ENCODE data around the gene LARP7. TPM values are rescaled to one million over a fixed set of nuclear protein-coding genes. Genes with fewer than 3 reads are reported as not detected.
"Not testable (repeated sequence)": the region's sequence is repeated elsewhere in the genome, so short reads cannot be mapped to it uniquely, and the experiment has no call there.

The LARP7 gene
- total RNA-seq, 1 donor from 2014 or later: 35.2 TPM

- Histone ChIP-seq H3K9me3 (no peaks in the 10 kb centered on the region), H3K27ac (no peak overlapping the region), H3K27me3 (no peaks in the 10 kb centered on the region), H3K36me3 (no peaks in the 10 kb centered on the region), H3K4me3 (no peak overlapping the region), H3K4me1 (no peaks in the 10 kb centered on the region)
- no peak for TF ChIP-seq CTCF (IDR thresholded peaks at IDR 0.05)
- ATAC-seq: no peak
- no peak for DNase-seq
- intact Hi-C loops (cut with DNase I): no loop called here
Observed at GRCh38 chr4:112594993-112595392, 42.0 kb upstream of the LARP7 start.

GRCh38 chr4:112604589-112604988 is 32.4 kb upstream of the LARP7 start:
- ATAC-seq (peak; percentile 74), DNase-seq (no peak)
- TF ChIP-seq CTCF (IDR thresholded peaks at IDR 0.05): peak; percentile 62

GRCh38 chr4:112612814-112613213 is 24.1 kb upstream of the LARP7 start:
- H3K4me3 ChIP-seq; DNase-seq; H3K36me3 ChIP-seq; H3K9me3 ChIP-seq; intact Hi-C loops (cut with DNase I); H3K4me1 ChIP-seq; H3K27me3 ChIP-seq; ATAC-seq; H3K27ac ChIP-seq: not testable (repeated sequence)

More at GRCh38 chr4:112604589-112604988, 32.4 kb upstream of the LARP7 start:
- Histone ChIP-seq H3K9me3 (no peaks in the 10 kb centered on the region), H3K27ac (no peak overlapping the region), H3K36me3 (no peaks in the 10 kb centered on the region), H3K27me3 (no peaks in the 10 kb centered on the region), H3K4me1 (no peaks in the 10 kb centered on the region), H3K4me3 (no peak overlapping the region)
- intact Hi-C loops (cut with DNase I): no loop called here

- Histone ChIP-seq H3K4me1 (no peaks in the 10 kb centered on the region), H3K9me3 (no peaks in the 10 kb centered on the region), H3K4me3 (no peak overlapping the region), H3K27ac (no peak overlapping the region), H3K36me3 (no peaks in the 10 kb centered on the region), H3K27me3 (no peaks in the 10 kb centered on the region)
- no peak for ATAC-seq
- no peak for TF ChIP-seq CTCF (IDR thresholded peaks at IDR 0.05)
- DNase-seq: no peak
- intact Hi-C loops (cut with DNase I): no loop called here
Observed at GRCh38 chr4:112616984-112617383, 20.0 kb upstream of the LARP7 start.

- no peak for DNase-seq
Observed at GRCh38 chr4:112626228-112626627, 10.7 kb upstream of the LARP7 start.

More at GRCh38 chr4:112626228-112626627, 10.7 kb upstream of the LARP7 start:
- Histone ChIP-seq H3K4me3 (no peak overlapping the region), H3K4me1 (no peaks in the 10 kb centered on the region), H3K9me3 (no peaks in the 10 kb centered on the region), H3K27ac (no peak overlapping the region), H3K27me3 (no peaks in the 10 kb centered on the region), H3K36me3 (no peaks in the 10 kb centered on the region)
- TF ChIP-seq CTCF (IDR thresholded peaks at IDR 0.05): no peak
- intact Hi-C loops (cut with DNase I): no loop called here
- no peak for ATAC-seq
